HepG2 (cell line): ENCODE measurements around the gene GGA2.

Source experiments
- CTCF ChIP-seq: sonication (generic); formaldehyde crosslinking; IDR thresholded peaks from 2 replicates; pipeline ENCODE4 v1.5.0; 2020; ENCODE audit warnings: mild to moderate bottlenecking, missing genetic modification reagents, moderate library complexity
- MAFK ChIP-seq, 2 experiments: IDR thresholded peaks in 1 of 2; conservative IDR thresholded peaks in 1 of 2; 2 replicates each; pipeline ENCODE4 v1.6.1; 2011; ENCODE audit warnings: improper control_type of control experiment in 2 of 2, low read length in 2 of 2
- TCF7 ChIP-seq: sonication (generic); IDR thresholded peaks from 2 replicates; pipeline ENCODE4 v1.6.1; 2016; ENCODE audit warnings: antibody characterized with exemption, low read depth
- U2AF2 ChIP-seq: fragments of 200-400 bp; formaldehyde crosslinking; IDR thresholded peaks from 2 replicates; pipeline ENCODE4 v1.6.1; 2017; ENCODE audit warnings: low read depth, mild to moderate bottlenecking, low read length

GRCh38 chr16:23420011-23420410 is 90.3 kb downstream of the GGA2 start:
- TF ChIP-seq CTCF (CRISPR knock-in tag), result no peak
- no peak for TF ChIP-seq TCF7
- TF ChIP-seq MAFK (conservative IDR thresholded peaks at IDR 0.05 in 1 of 2, IDR thresholded peaks at IDR 0.05 in 1 of 2; ENCODE audit: low read length in 2 of 2), result no peak
- no peak for TF ChIP-seq U2AF2
